ENCODE data around the gene FALEC.

Gene FALEC

GRCh38 chr1:150555198-150555970, 39.8 kb downstream of the FALEC start:
- WGBS (ENCODE audit: extremely low coverage, insufficient coverage, low lambda C conversion rate), result no CpG with 5 or more reads among the region's 19 CpGs
- H3K56ac ChIP-seq (ENCODE audit: low read length), result no peak overlapping the region
- no peak overlapping the region for H4K5ac ChIP-seq (ENCODE audit: low read length)
- no peak overlapping the region for H3K9ac ChIP-seq (ENCODE audit: low read length)
- H3K79me1 ChIP-seq (ENCODE audit: low read length), result no peaks in the 10 kb centered on the region
- H3K4ac ChIP-seq (ENCODE audit: low read depth, low read length), result no peak overlapping the region
- H3K27me3 ChIP-seq (ENCODE audit: insufficient read depth, low read length, poor library complexity), result no peaks in the 10 kb centered on the region
- H3K79me2 ChIP-seq (ENCODE audit: control insufficient read depth, insufficient read depth, low read length), result no peaks in the 10 kb centered on the region
- no peak overlapping the region for H2BK5ac ChIP-seq (ENCODE audit: low read length)
- H3K4me2 ChIP-seq (ENCODE audit: low read length), result no peak overlapping the region
- no peak overlapping the region for H2BK15ac ChIP-seq (replicated peaks; ENCODE audit: low read depth)
- H3K4me1 ChIP-seq (ENCODE audit: control insufficient read depth, low read depth, low read length), result no peaks in the 10 kb centered on the region
- H2BK120ac ChIP-seq (ENCODE audit: low read depth, low read length), result no peak overlapping the region
- no peaks in the 10 kb centered on the region for H3K36me3 ChIP-seq (ENCODE audit: control insufficient read depth, insufficient read depth, low read length)
- no peak overlapping the region for H4K8ac ChIP-seq (ENCODE audit: low read depth, low read length)
- H2AK5ac ChIP-seq (ENCODE audit: low read length), result no peak overlapping the region
- DNase-seq, result no peak
- H3K23ac ChIP-seq (ENCODE audit: low read length), result no peak overlapping the region
- H3K18ac ChIP-seq (ENCODE audit: low read length), result no peak overlapping the region
- no peak overlapping the region for H3K4me3 ChIP-seq (ENCODE audit: low read length)
- H3K27ac ChIP-seq (ENCODE audit: low read depth, low read length), result no peak overlapping the region

GRCh38 chr1:150555971-150556865, 40.7 kb downstream of the FALEC start:
- Histone ChIP-seq H3K4me2 (ENCODE audit: low read length) (no peak overlapping the region), H3K4ac (ENCODE audit: low read depth, low read length) (no peak overlapping the region), H3K79me2 (ENCODE audit: control insufficient read depth, insufficient read depth, low read length) (no peaks in the 10 kb centered on the region), H4K5ac (ENCODE audit: low read length) (no peak overlapping the region), H3K18ac (ENCODE audit: low read length) (no peak overlapping the region), H2AK5ac (ENCODE audit: low read length) (no peak overlapping the region), H3K4me1 (ENCODE audit: control insufficient read depth, low read depth, low read length) (no peaks in the 10 kb centered on the region), H3K36me3 (ENCODE audit: control insufficient read depth, insufficient read depth, low read length) (no peaks in the 10 kb centered on the region), H3K56ac (ENCODE audit: low read length) (no peak overlapping the region), H2BK5ac (ENCODE audit: low read length) (no peak overlapping the region), H3K27me3 (ENCODE audit: insufficient read depth, low read length, poor library complexity) (no peaks in the 10 kb centered on the region), H4K8ac (ENCODE audit: low read depth, low read length) (no peak overlapping the region), H3K9ac (ENCODE audit: low read length) (no peak overlapping the region), H3K27ac (ENCODE audit: low read depth, low read length) (no peak overlapping the region), H2BK15ac (replicated peaks; ENCODE audit: low read depth) (no peak overlapping the region), H3K79me1 (ENCODE audit: low read length) (no peaks in the 10 kb centered on the region), H2BK120ac (ENCODE audit: low read depth, low read length) (no peak overlapping the region), H3K4me3 (ENCODE audit: low read length) (no peak overlapping the region), H3K23ac (ENCODE audit: low read length) (no peak overlapping the region)
- DNase-seq, result peak; percentile 57
- no CpG with 5 or more reads among the region's 26 CpGs for whole genome bisulfite sequencing (ENCODE audit: extremely low coverage, insufficient coverage, low lambda C conversion rate)

GRCh38 chr1:150557065-150557600, 41.6 kb downstream of the FALEC start:
- DNase-seq, result no peak
- H3K4ac ChIP-seq (ENCODE audit: low read depth, low read length), result no peak overlapping the region
- H3K79me1 ChIP-seq (ENCODE audit: low read length), result no peaks in the 10 kb centered on the region
- H4K5ac ChIP-seq (ENCODE audit: low read length), result no peak overlapping the region
- no peaks in the 10 kb centered on the region for H3K27me3 ChIP-seq (ENCODE audit: insufficient read depth, low read length, poor library complexity)
- WGBS (ENCODE audit: extremely low coverage, insufficient coverage, low lambda C conversion rate), result no CpG with 5 or more reads among the region's 26 CpGs
- H2BK5ac ChIP-seq (ENCODE audit: low read length), result no peak overlapping the region
- no peak overlapping the region for H4K8ac ChIP-seq (ENCODE audit: low read depth, low read length)
- H3K36me3 ChIP-seq (ENCODE audit: control insufficient read depth, insufficient read depth, low read length), result no peaks in the 10 kb centered on the region
- no peak overlapping the region for H3K9ac ChIP-seq (ENCODE audit: low read length)
- no peaks in the 10 kb centered on the region for H3K4me1 ChIP-seq (ENCODE audit: control insufficient read depth, low read depth, low read length)
- H3K56ac ChIP-seq (ENCODE audit: low read length), result no peak overlapping the region
- H3K23ac ChIP-seq (ENCODE audit: low read length), result no peak overlapping the region
- H3K4me3 ChIP-seq (ENCODE audit: low read length), result no peak overlapping the region
- no peak overlapping the region for H3K27ac ChIP-seq (ENCODE audit: low read depth, low read length)
- H3K18ac ChIP-seq (ENCODE audit: low read length), result no peak overlapping the region
- H3K79me2 ChIP-seq (ENCODE audit: control insufficient read depth, insufficient read depth, low read length), result no peaks in the 10 kb centered on the region
- no peak overlapping the region for H2BK120ac ChIP-seq (ENCODE audit: low read depth, low read length)
- H2BK15ac ChIP-seq (replicated peaks; ENCODE audit: low read depth), result no peak overlapping the region
- no peak overlapping the region for H3K4me2 ChIP-seq (ENCODE audit: low read length)
- H2AK5ac ChIP-seq (ENCODE audit: low read length), result no peak overlapping the region

GRCh38 chr1:150557813-150558212, 42.3 kb downstream of the FALEC start:
- no CpG with 5 or more reads among the region's 15 CpGs for WGBS (ENCODE audit: extremely low coverage, insufficient coverage, low lambda C conversion rate)
- H2BK15ac ChIP-seq (replicated peaks; ENCODE audit: low read depth), result no peak overlapping the region
- H2BK120ac ChIP-seq (ENCODE audit: low read depth, low read length), result no peak overlapping the region

GRCh38 chr1:150558303-150558704, 42.8 kb downstream of the FALEC start:
- WGBS (ENCODE audit: extremely low coverage, insufficient coverage, low lambda C conversion rate), result no CpG with 5 or more reads among the region's 15 CpGs
- no peak overlapping the region for H3K4me3 ChIP-seq (ENCODE audit: low read length)

More at GRCh38 chr1:150557813-150558212, 42.3 kb downstream of the FALEC start:
- Histone ChIP-seq H4K8ac (ENCODE audit: low read depth, low read length) (no peak overlapping the region), H3K79me1 (ENCODE audit: low read length) (no peaks in the 10 kb centered on the region), H2BK5ac (ENCODE audit: low read length) (no peak overlapping the region), H3K56ac (ENCODE audit: low read length) (no peak overlapping the region), H3K36me3 (ENCODE audit: control insufficient read depth, insufficient read depth, low read length) (no peaks in the 10 kb centered on the region), H3K27ac (ENCODE audit: low read depth, low read length) (no peak overlapping the region), H3K4me3 (ENCODE audit: low read length) (no peak overlapping the region), H3K18ac (ENCODE audit: low read length) (no peak overlapping the region), H3K9ac (ENCODE audit: low read length) (no peak overlapping the region), H3K4me2 (ENCODE audit: low read length) (no peak overlapping the region), H4K5ac (ENCODE audit: low read length) (no peak overlapping the region), H2AK5ac (ENCODE audit: low read length) (no peak overlapping the region), H3K27me3 (ENCODE audit: insufficient read depth, low read length, poor library complexity) (no peaks in the 10 kb centered on the region), H3K79me2 (ENCODE audit: control insufficient read depth, insufficient read depth, low read length) (no peaks in the 10 kb centered on the region), H3K4me1 (ENCODE audit: control insufficient read depth, low read depth, low read length) (peaks cover 4% of the 10 kb centered on the region), H3K4ac (ENCODE audit: low read depth, low read length) (no peak overlapping the region), H3K23ac (ENCODE audit: low read length) (no peak overlapping the region)
- DNase-seq, result no peak

More at GRCh38 chr1:150558303-150558704, 42.8 kb downstream of the FALEC start:
- Histone ChIP-seq H2BK120ac (ENCODE audit: low read depth, low read length) (no peak overlapping the region), H2BK15ac (replicated peaks; ENCODE audit: low read depth) (no peak overlapping the region), H3K27ac (ENCODE audit: low read depth, low read length) (no peak overlapping the region), H3K79me1 (ENCODE audit: low read length) (no peaks in the 10 kb centered on the region), H4K5ac (ENCODE audit: low read length) (no peak overlapping the region), H3K23ac (ENCODE audit: low read length) (no peak overlapping the region), H3K4me2 (ENCODE audit: low read length) (no peak overlapping the region), H3K79me2 (ENCODE audit: control insufficient read depth, insufficient read depth, low read length) (no peaks in the 10 kb centered on the region), H3K4ac (ENCODE audit: low read depth, low read length) (no peak overlapping the region), H3K36me3 (ENCODE audit: control insufficient read depth, insufficient read depth, low read length) (no peaks in the 10 kb centered on the region), H3K4me1 (ENCODE audit: control insufficient read depth, low read depth, low read length) (peaks cover 8% of the 10 kb centered on the region), H3K56ac (ENCODE audit: low read length) (no peak overlapping the region), H3K9ac (ENCODE audit: low read length) (no peak overlapping the region), H2BK5ac (ENCODE audit: low read length) (no peak overlapping the region), H4K8ac (ENCODE audit: low read depth, low read length) (no peak overlapping the region), H3K27me3 (ENCODE audit: insufficient read depth, low read length, poor library complexity) (no peaks in the 10 kb centered on the region), H3K18ac (ENCODE audit: low read length) (no peak overlapping the region), H2AK5ac (ENCODE audit: low read length) (no peak overlapping the region)
- DNase-seq, result no peak
